ENCODE measurements around the gene MGAT4D.

Gene MGAT4D

GRCh38 chr4:140427919-140428471 is 70.1 kb downstream of the MGAT4D start:
- H3K4me3 ChIP-seq (replicated peaks; ENCODE audit: insufficient read depth, low read length) = peak overlapping the region; percentile 73
- peak; percentile 6 to 33 for DNase-seq (ENCODE audit: low read depth in 1 of 2, low spot score in 1 of 2)
- H3K27ac ChIP-seq (replicated peaks) = no peak overlapping the region
- TF ChIP-seq GABPA (IDR thresholded peaks at IDR 0.05; ENCODE audit: low read depth) (no peak), REST (IDR thresholded peaks at IDR 0.05; ENCODE audit: insufficient replicate concordance, low read depth) (no peak)
- peaks cover 6% of the 10 kb centered on the region for H3K27me3 ChIP-seq (ENCODE audit: insufficient read depth, poor library complexity, severe bottlenecking)

DNA sequence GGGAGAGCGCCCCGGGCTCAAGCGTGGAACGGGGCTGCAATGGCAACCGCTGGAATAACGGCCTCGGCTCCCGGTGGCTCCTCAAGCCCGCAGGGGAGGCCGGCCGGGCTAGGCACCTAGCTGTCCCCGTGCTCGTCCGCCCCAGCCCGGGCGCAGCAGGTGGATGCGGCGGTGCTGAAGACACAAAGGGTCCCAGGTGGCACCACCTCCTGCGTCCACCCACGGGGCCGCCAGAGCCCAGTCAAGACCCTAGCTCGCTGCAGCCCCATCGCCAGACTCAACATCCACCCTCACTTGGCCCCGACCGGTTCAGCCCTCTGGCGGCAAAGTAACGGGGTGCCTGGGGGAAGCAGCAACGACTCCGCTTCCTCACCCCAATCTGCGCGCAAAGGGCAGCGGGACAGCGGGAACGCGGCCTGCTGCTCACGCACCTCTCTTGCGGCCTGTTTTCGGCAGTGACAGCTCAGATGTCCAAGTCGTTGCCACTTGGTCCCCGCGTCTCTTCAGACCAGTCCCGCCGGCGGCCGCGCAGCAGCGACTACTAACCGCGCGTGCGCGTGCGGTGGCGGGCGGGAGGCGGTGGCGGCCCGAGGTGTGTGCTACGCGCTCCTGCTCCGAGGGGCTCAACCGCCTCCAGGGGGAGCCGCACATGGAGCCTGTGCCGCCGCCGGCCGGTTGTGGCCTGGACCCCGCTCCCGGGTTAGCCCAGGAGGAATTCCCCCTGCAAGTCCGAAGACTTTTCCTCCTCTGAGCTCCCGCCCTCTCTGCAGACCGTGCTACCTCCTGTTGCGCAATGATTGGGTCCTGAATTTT is 70.8 kb downstream of the MGAT4D start, which contains the start of gene CLGN:
Gene CLGN, minus strand, starts transcription at position 543 of the 813 bp plus-strand sequence. CDS start 14,570 bp downstream, outside the sequence.
- Histone ChIP-seq H3K27ac (replicated peaks) (no peak within 1 kb of the TSS), H3K27me3 (ENCODE audit: insufficient read depth, poor library complexity, severe bottlenecking) (peaks cover 6% of the 10 kb centered on the region), H3K4me3 (replicated peaks; ENCODE audit: insufficient read depth, low read length) (peak within 1 kb of the TSS; percentile 73)
- peak; percentile 21; the same call in 1 of the 2 replicates for TF ChIP-seq SPI1 (IDR thresholded peaks at IDR 0.05; ENCODE audit: borderline replicate concordance, low read depth)
- TF ChIP-seq, protein P1, sequence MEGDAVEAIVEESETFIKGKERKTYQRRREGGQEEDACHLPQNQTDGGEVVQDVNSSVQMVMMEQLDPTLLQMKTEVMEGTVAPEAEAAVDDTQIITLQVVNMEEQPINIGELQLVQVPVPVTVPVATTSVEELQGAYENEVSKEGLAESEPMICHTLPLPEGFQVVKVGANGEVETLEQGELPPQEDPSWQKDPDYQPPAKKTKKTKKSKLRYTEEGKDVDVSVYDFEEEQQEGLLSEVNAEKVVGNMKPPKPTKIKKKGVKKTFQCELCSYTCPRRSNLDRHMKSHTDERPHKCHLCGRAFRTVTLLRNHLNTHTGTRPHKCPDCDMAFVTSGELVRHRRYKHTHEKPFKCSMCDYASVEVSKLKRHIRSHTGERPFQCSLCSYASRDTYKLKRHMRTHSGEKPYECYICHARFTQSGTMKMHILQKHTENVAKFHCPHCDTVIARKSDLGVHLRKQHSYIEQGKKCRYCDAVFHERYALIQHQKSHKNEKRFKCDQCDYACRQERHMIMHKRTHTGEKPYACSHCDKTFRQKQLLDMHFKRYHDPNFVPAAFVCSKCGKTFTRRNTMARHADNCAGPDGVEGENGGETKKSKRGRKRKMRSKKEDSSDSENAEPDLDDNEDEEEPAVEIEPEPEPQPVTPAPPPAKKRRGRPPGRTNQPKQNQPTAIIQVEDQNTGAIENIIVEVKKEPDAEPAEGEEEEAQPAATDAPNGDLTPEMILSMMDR (IDR thresholded peaks at IDR 0.05; ENCODE audit: insufficient read depth, low read length) = no peak
- peak; percentile 15 to 50 for DNase-seq (ENCODE audit: low read depth in 1 of 2, low spot score in 1 of 2)

GRCh38 chr4:140426610-140427105 is 71.4 kb downstream of the MGAT4D start:
- peaks cover 6% of the 10 kb centered on the region for H3K27me3 ChIP-seq (ENCODE audit: insufficient read depth, poor library complexity, severe bottlenecking)
- DNase-seq (ENCODE audit: low read depth in 1 of 2, low spot score in 1 of 2) = no peak
- H3K4me3 ChIP-seq (replicated peaks; ENCODE audit: insufficient read depth, low read length) = peak overlapping the region; percentile 73
- H3K27ac ChIP-seq (replicated peaks) = no peak overlapping the region
- TF ChIP-seq SPI1 (IDR thresholded peaks at IDR 0.05; ENCODE audit: borderline replicate concordance, low read depth) (no peak), GABPA (IDR thresholded peaks at IDR 0.05; ENCODE audit: low read depth) (no peak), REST (IDR thresholded peaks at IDR 0.05; ENCODE audit: insufficient replicate concordance, low read depth) (no peak), POLR2AphosphoS5 (IDR thresholded peaks at IDR 0.05; ENCODE audit: low read depth) (no peak)
- TF ChIP-seq, protein P1 (IDR thresholded peaks at IDR 0.05; ENCODE audit: insufficient read depth, low read length) = no peak

- DNase-seq (ENCODE audit: low read depth in 1 of 2, low spot score in 1 of 2) = no peak
- TF ChIP-seq POLR2AphosphoS5 (IDR thresholded peaks at IDR 0.05; ENCODE audit: low read depth) (no peak), SPI1 (IDR thresholded peaks at IDR 0.05; ENCODE audit: borderline replicate concordance, low read depth) (no peak), GABPA (IDR thresholded peaks at IDR 0.05; ENCODE audit: low read depth) (no peak), REST (IDR thresholded peaks at IDR 0.05; ENCODE audit: insufficient replicate concordance, low read depth) (no peak)
- TF ChIP-seq, protein P1 (IDR thresholded peaks at IDR 0.05; ENCODE audit: insufficient read depth, low read length) = no peak
- H3K27ac ChIP-seq (replicated peaks) = no peak overlapping the region
- H3K27me3 ChIP-seq (ENCODE audit: insufficient read depth, poor library complexity, severe bottlenecking) = peaks cover 9% of the 10 kb centered on the region
- no peak overlapping the region for H3K4me3 ChIP-seq (replicated peaks; ENCODE audit: insufficient read depth, low read length)
Observed at GRCh38 chr4:140423106-140423505, 75.0 kb downstream of the MGAT4D start.
